Measurements from ENCODE around the gene PPP2R2D.

GRCh38 chr10:132002004-132002403 lies 101.2 kb downstream of the PPP2R2D start:
- TF ChIP-seq, protein P1, sequence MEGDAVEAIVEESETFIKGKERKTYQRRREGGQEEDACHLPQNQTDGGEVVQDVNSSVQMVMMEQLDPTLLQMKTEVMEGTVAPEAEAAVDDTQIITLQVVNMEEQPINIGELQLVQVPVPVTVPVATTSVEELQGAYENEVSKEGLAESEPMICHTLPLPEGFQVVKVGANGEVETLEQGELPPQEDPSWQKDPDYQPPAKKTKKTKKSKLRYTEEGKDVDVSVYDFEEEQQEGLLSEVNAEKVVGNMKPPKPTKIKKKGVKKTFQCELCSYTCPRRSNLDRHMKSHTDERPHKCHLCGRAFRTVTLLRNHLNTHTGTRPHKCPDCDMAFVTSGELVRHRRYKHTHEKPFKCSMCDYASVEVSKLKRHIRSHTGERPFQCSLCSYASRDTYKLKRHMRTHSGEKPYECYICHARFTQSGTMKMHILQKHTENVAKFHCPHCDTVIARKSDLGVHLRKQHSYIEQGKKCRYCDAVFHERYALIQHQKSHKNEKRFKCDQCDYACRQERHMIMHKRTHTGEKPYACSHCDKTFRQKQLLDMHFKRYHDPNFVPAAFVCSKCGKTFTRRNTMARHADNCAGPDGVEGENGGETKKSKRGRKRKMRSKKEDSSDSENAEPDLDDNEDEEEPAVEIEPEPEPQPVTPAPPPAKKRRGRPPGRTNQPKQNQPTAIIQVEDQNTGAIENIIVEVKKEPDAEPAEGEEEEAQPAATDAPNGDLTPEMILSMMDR (optimal IDR thresholded peaks at IDR 0.05 in 1 of 3, IDR thresholded peaks at IDR 0.05 in 1 of 3, conservative IDR thresholded peaks at IDR 0.05 in 1 of 3; ENCODE audit: extremely low read depth in 1 of 3, insufficient read depth in 2 of 3, low read length in 3 of 3), result no peak
- TF ChIP-seq EZH2 (IDR thresholded peaks at IDR 0.05; ENCODE audit: low read length), result no peak

All from keratinocyte (primary cell).